Mucosa of rectum (tissue), 2 donors: ENCODE results near the gene LMCD1.

Experiments used
- H3K27ac ChIP-seq, 2 donors: one replicate each; pipeline ENCODE4 v1.7.0; 2013; ENCODE audit warnings: inconsistent platforms in 2 of 2, low read depth in 2 of 2, low read length in 2 of 2
- H3K27me3 ChIP-seq, 2 donors: one replicate each; pipeline ENCODE4 v1.7.0; 2013; ENCODE audit warnings: low read length in 2 of 2; ENCODE audit not compliant: control insufficient read depth in 2 of 2, insufficient read depth in 2 of 2
- H3K36me3 ChIP-seq, 2 donors: one replicate each; pipeline ENCODE4 v1.7.0; 2013; ENCODE audit warnings: low read length in 2 of 2; ENCODE audit not compliant: control insufficient read depth in 2 of 2, insufficient read depth in 2 of 2
- H3K4me1 ChIP-seq, 2 donors: one replicate each; pipeline ENCODE4 v1.7.0; 2013; ENCODE audit warnings: low read length in 2 of 2, mild to moderate bottlenecking in 1 of 2; ENCODE audit not compliant: control insufficient read depth in 2 of 2, insufficient read depth in 2 of 2
- H3K4me3 ChIP-seq, 2 donors: one replicate each; pipeline ENCODE4 v1.7.0; 2013; ENCODE audit warnings: low read length in 2 of 2
- H3K9ac ChIP-seq, 2 donors: one replicate each; pipeline ENCODE4 v1.7.0; 2013; ENCODE audit warnings: low read length in 2 of 2, low read depth in 1 of 2, mild to moderate bottlenecking in 1 of 2
- H3K9me3 ChIP-seq, 2 donors: one replicate each; pipeline ENCODE4 v1.7.0; 2013; ENCODE audit warnings: low read length in 2 of 2; ENCODE audit not compliant: control insufficient read depth in 2 of 2
- donor health status: healthy.
- donor health status: Normal muscosa, but diverticular disease.

LMCD1 gene

DNA sequence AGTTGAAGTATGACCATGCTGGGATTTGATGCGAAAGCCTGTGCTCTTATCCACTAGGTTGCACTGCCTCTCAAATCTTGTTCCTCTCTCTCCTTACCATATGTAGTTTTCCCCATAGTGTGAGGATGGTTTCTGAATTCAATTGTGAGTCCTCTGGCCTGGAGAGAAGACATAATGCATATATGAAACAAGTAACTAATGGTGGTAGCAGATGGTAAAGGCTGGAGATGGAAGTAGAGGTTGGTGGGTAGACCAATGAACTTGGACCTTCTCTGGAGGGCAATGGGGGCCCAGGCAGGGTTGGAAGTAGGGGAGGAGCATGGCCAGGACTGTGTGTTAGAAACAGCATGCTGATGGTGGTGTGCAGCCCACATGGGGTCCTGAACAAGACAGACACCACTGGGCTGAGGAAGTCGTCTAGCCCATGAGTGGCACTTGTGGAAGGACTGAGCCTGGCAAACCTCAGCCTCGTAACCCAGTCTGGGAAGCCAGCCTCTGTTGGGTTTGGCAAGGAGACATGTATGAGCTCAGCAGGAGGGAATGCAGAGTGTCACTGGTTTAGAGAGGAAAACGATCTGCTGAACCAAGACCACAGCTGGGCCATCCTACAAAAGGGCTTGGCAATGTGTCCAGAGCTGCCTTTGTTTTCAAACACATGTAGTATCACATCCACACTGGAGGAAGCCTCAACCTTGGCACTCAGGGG is 18.5 kb upstream of the LMCD1 start:
- H3K9ac ChIP-seq, result no peak overlapping the region
- no peak overlapping the region for H3K4me3 ChIP-seq
- peak overlapping the region; percentile 52 to 70 for H3K27ac ChIP-seq
- H3K9me3 ChIP-seq, result no peaks in the 10 kb centered on the region
- H3K36me3 ChIP-seq, result no peaks in the 10 kb centered on the region
- no peaks in the 10 kb centered on the region for H3K27me3 ChIP-seq
- H3K4me1 ChIP-seq, result no peaks in the 10 kb centered on the region

- no peaks in the 10 kb centered on the region for H3K36me3 ChIP-seq
- H3K4me3 ChIP-seq, result no peak overlapping the region
- no peak overlapping the region for H3K27ac ChIP-seq
- H3K27me3 ChIP-seq, result no peaks in the 10 kb centered on the region
- H3K9me3 ChIP-seq, result no peaks in the 10 kb centered on the region
- H3K4me1 ChIP-seq, result no peaks in the 10 kb centered on the region
- H3K9ac ChIP-seq, result no peak overlapping the region
Measured at GRCh38 chr3:8484409-8485140, 17.0 kb upstream of the LMCD1 start.

DNA sequence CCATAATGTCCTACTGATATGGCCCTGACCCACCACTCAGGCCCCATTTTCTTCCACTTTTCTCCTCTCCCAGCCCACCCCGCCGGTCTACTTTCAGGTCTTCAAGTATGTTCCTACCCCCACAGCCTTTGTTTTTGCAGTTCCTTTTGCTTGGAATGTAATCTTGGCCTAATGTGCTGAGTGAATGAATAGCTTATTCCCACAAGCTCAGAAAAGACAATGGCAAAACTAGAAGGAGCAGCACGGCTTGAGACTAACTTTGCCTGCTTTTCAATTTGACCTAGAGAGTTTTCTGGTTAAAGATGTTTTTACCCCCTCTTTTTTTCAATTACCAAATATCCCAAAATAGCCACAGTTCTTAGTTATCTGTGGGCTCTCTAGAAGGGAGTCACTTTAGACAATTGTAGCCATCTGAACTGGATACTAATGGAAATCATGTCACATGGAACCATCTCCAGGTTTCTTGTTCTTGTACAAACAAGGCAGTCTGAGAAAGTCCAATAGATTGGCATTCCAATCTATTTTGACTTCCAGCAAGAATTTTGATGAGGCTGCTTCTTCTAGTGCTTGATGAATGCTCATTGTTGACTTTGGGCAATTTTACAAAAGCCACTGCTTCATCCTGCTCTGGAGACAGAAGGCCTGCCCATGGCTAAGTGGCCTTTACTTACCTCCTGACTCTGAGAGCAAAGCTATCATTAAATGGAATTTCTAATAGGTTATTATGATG is 16.3 kb upstream of the LMCD1 start:
- H3K9me3 ChIP-seq, result no peaks in the 10 kb centered on the region
- no peak overlapping the region for H3K9ac ChIP-seq
- H3K4me3 ChIP-seq, result no peak overlapping the region
- no peaks in the 10 kb centered on the region for H3K4me1 ChIP-seq
- H3K36me3 ChIP-seq, result no peaks in the 10 kb centered on the region
- H3K27ac ChIP-seq, result no peak overlapping the region
- no peaks in the 10 kb centered on the region for H3K27me3 ChIP-seq

DNA sequence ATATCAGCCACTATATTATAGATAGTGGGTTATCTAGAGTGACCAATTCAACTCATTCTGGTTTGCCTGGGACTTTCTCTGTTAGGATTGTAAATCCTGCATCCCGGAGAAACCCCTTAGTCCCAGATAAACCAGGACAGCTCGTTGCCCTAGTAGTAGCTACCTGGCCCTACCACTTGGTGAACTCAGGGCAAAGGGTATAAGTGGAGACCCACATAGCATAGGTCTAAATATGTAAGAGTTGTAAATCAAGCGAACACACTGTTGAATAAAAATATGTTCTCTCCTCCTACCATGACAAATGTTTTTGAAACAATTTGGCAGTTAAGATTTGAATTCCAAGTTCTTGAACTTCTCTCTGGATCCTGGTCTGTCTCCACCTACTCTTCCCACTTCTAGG is 15.7 kb upstream of the LMCD1 start:
- no peaks in the 10 kb centered on the region for H3K9me3 ChIP-seq
- no peak overlapping the region for H3K4me3 ChIP-seq
- no peak overlapping the region for H3K9ac ChIP-seq
- no peak overlapping the region for H3K27ac ChIP-seq
- no peaks in the 10 kb centered on the region for H3K27me3 ChIP-seq
- no peaks in the 10 kb centered on the region for H3K36me3 ChIP-seq
- H3K4me1 ChIP-seq, result no peaks in the 10 kb centered on the region

DNA sequence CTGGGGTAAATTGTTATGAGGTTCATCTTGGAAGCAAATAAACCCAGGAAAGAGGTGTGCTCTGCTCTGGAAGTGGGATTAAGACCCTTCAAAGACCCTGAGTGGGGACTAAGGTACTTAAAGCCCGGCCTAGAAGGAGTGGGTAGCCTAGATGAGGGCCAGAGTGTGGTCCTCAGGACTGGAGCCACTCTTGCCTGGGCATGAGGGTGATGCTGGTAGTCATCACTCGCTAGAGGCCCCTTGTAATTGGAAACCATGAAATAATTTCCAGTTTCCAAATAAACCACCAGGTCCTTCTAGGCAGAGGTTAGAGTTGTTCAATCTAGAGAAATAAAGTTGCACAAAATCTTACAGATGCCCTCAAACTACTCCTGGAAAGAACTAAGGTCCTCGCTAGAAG is 15.2 kb upstream of the LMCD1 start:
- H3K4me1 ChIP-seq, result no peaks in the 10 kb centered on the region
- H3K27me3 ChIP-seq, result no peaks in the 10 kb centered on the region
- H3K9me3 ChIP-seq, result no peaks in the 10 kb centered on the region
- H3K27ac ChIP-seq, result no peak overlapping the region
- no peaks in the 10 kb centered on the region for H3K36me3 ChIP-seq
- no peak overlapping the region for H3K9ac ChIP-seq
- H3K4me3 ChIP-seq, result no peak overlapping the region

DNA sequence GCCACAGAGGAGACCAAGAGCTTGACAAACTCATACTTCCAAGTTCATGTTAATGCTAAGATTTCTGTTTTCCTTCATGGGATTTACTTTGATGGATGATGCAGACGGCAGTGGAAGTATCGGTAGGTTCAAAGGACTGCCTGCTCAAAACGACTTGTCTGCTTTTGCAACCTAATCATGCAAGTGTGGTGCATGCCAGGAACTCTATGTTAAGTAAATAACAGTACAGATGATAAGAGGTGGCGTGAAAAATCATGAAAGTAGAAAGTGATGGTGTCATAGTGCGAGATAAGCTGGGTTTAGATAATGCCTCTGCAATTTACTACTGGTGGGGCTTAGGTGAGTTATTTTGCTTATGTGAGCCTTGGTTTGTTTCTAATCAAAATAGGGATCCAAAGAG is 14.7 kb upstream of the LMCD1 start:
- Histone ChIP-seq H3K4me1 (peaks cover 0 to 2% of the 10 kb centered on the region in 2 donors), H3K36me3 (no peaks in the 10 kb centered on the region), H3K27ac (no peak overlapping the region), H3K4me3 (no peak overlapping the region), H3K9ac (no peak overlapping the region), H3K27me3 (no peaks in the 10 kb centered on the region), H3K9me3 (no peaks in the 10 kb centered on the region)

- no peak overlapping the region for H3K27ac ChIP-seq
- H3K4me1 ChIP-seq, result peaks cover 0 to 2% of the 10 kb centered on the region in 2 donors
Measured at GRCh38 chr3:8488411-8488810, 13.2 kb upstream of the LMCD1 start.

GRCh38 chr3:8488877-8489276 is 12.7 kb upstream of the LMCD1 start:
- Histone ChIP-seq H3K9me3 (no peaks in the 10 kb centered on the region), H3K27ac (no peak overlapping the region), H3K4me3 (no peak overlapping the region), H3K36me3 (no peaks in the 10 kb centered on the region), H3K4me1 (peaks cover 0 to 2% of the 10 kb centered on the region in 2 donors), H3K27me3 (no peaks in the 10 kb centered on the region), H3K9ac (no peak overlapping the region)

More at GRCh38 chr3:8488411-8488810, 13.2 kb upstream of the LMCD1 start:
- H3K9ac ChIP-seq, result no peak overlapping the region
- no peaks in the 10 kb centered on the region for H3K9me3 ChIP-seq
- no peak overlapping the region for H3K4me3 ChIP-seq
- no peaks in the 10 kb centered on the region for H3K36me3 ChIP-seq
- no peaks in the 10 kb centered on the region for H3K27me3 ChIP-seq

GRCh38 chr3:8489278-8489792 is 12.3 kb upstream of the LMCD1 start:
- Histone ChIP-seq H3K9ac (no peak overlapping the region), H3K4me1 (peaks cover 0 to 2% of the 10 kb centered on the region in 2 donors), H3K36me3 (no peaks in the 10 kb centered on the region), H3K9me3 (no peaks in the 10 kb centered on the region), H3K4me3 (no peak overlapping the region), H3K27ac (no peak overlapping the region), H3K27me3 (no peaks in the 10 kb centered on the region)

GRCh38 chr3:8490079-8490552 is 11.5 kb upstream of the LMCD1 start:
- Histone ChIP-seq H3K36me3 (no peaks in the 10 kb centered on the region), H3K9ac (no peak overlapping the region), H3K27ac (no peak overlapping the region), H3K4me1 (peaks cover 0 to 2% of the 10 kb centered on the region in 2 donors), H3K27me3 (no peaks in the 10 kb centered on the region), H3K9me3 (no peaks in the 10 kb centered on the region), H3K4me3 (no peak overlapping the region)
